ENCODE results near the gene TMEM238. TPM values are rescaled to one million over a fixed set of nuclear protein-coding genes. Genes with fewer than 3 reads are reported as not detected.
A peak's percentile ranks its signal among the peaks of the same experiment; 100 is the strongest.

TMEM238 gene
- total and polyA plus RNA-seq, 4 experiments from 2014 or later = 2.4 to 9.9 (median 9.6) TPM; not detected in 1

- Histone ChIP-seq H3K4me3 (ENCODE audit: low read length in 2 of 2) (no peak overlapping the region), H3K27me3 (ENCODE audit: insufficient read depth, low read length) (peaks cover 23% of the 10 kb centered on the region), H3K4me1 (ENCODE audit: insufficient read depth, low read length) (peaks cover 7% of the 10 kb centered on the region), H3K27ac (ENCODE audit: low read depth, low read length) (no peak overlapping the region), H3K9me3 (ENCODE audit: control insufficient read depth in 1 of 2, low read length in 2 of 2) (no peaks in the 10 kb centered on the region), H3K36me3 (ENCODE audit: insufficient read depth, low read length) (no peaks in the 10 kb centered on the region)
- Mint-ChIP-seq H3K4me1 (peaks cover 6 to 13% (median 9%) of the 10 kb centered on the region in 4 donors), H3K36me3 (no peaks in the 10 kb centered on the region), H3K27me3 (peaks cover 28 to 33% of the 10 kb centered on the region in 2 donors), H3K9me3 (peaks cover 0 to 4% (median 0%) of the 10 kb centered on the region in 8 donors), H3K27ac (no peak overlapping the region), H3K4me3 (no peak overlapping the region)
- ChIA-PET CTCF (ENCODE audit: partially characterized antibody) (no interaction called here), POLR2A (ENCODE audit: partially characterized antibody) (interaction anchor here (2.5 kb wide), 1 partner anchor 34 kb away, joined by 8 read pairs; the partner anchor contains the start of gene KMT5C)
- no peak for DNase-seq
- intact Hi-C loops (cut with micrococcal nuclease) = no loop called here
Observed at GRCh38 chr19:55372316-55373081, 11.6 kb downstream of the TMEM238 start.

- H3K4me3 ChIP-seq (ENCODE audit: low read length in 2 of 2) = no peak within 1 kb of the TSS
- peaks cover 23% of the 10 kb centered on the region for H3K27me3 ChIP-seq (ENCODE audit: insufficient read depth, low read length)
- intact Hi-C loops (cut with micrococcal nuclease) = no loop called here
- Mint-ChIP-seq H3K27me3 (peaks cover 29 to 37% of the 10 kb centered on the region in 2 donors), H3K36me3 (no peaks in the 10 kb centered on the region), H3K27ac (peak within 1 kb of the TSS in 2 of 7 donors; percentile 9 to 57), H3K4me3 (peak within 1 kb of the TSS; percentile 60 to 85 (median 75)), H3K4me1 (peaks cover 6 to 13% (median 9%) of the 10 kb centered on the region in 4 donors), H3K9me3 (peaks cover 0 to 4% (median 0%) of the 10 kb centered on the region in 8 donors)
- peaks cover 7% of the 10 kb centered on the region for H3K4me1 ChIP-seq (ENCODE audit: insufficient read depth, low read length)
- H3K9me3 ChIP-seq (ENCODE audit: control insufficient read depth in 1 of 2, low read length in 2 of 2) = no peaks in the 10 kb centered on the region
- DNase-seq = no peak
- ChIA-PET CTCF (ENCODE audit: partially characterized antibody) (no interaction called here), POLR2A (ENCODE audit: partially characterized antibody) (interaction anchor here (1.8 kb wide), 1 partner anchor 13 kb away, joined by 5 read pairs; the partner anchor contains the start of gene TMEM238)
- no peak within 1 kb of the TSS for H3K27ac ChIP-seq (ENCODE audit: low read depth, low read length)
- H3K36me3 ChIP-seq (ENCODE audit: insufficient read depth, low read length) = no peaks in the 10 kb centered on the region
Observed at GRCh38 chr19:55370305-55370988, 13.6 kb downstream of the TMEM238 start, which contains the start of gene IL11. Gene IL11, minus strand, starts transcription at chr19:55370463. Its CDS starts 153 bp downstream, at chr19:55370310.

GRCh38 chr19:55369653-55370304 lies 14.3 kb downstream of the TMEM238 start:
- H3K9me3 Mint-ChIP-seq = peaks cover 0 to 4% (median 0%) of the 10 kb centered on the region in 8 donors
- CTCF ChIA-PET (ENCODE audit: partially characterized antibody) = no interaction called here
- no peaks in the 10 kb centered on the region for H3K36me3 Mint-ChIP-seq
- H3K27ac Mint-ChIP-seq = peak overlapping the region in 1 of 7 donors; percentile 57
- POLR2A ChIA-PET (ENCODE audit: partially characterized antibody) = interaction anchor here (1.8 kb wide), 1 partner anchor 14 kb away, joined by 5 read pairs; the partner anchor contains the start of gene TMEM238
- H3K9me3 ChIP-seq (ENCODE audit: control insufficient read depth in 1 of 2, low read length in 2 of 2) = no peaks in the 10 kb centered on the region
- peaks cover 29 to 37% of the 10 kb centered on the region in 2 donors for H3K27me3 Mint-ChIP-seq
- H3K4me3 Mint-ChIP-seq = peak overlapping the region; percentile 60 to 85 (median 75)
- peak in 2 of 5 donors; percentile 26 to 32 for DNase-seq
- H3K36me3 ChIP-seq (ENCODE audit: insufficient read depth, low read length) = no peaks in the 10 kb centered on the region
- H3K27me3 ChIP-seq (ENCODE audit: insufficient read depth, low read length) = peaks cover 23% of the 10 kb centered on the region
- peaks cover 7% of the 10 kb centered on the region for H3K4me1 ChIP-seq (ENCODE audit: insufficient read depth, low read length)
- no peak overlapping the region for H3K27ac ChIP-seq (ENCODE audit: low read depth, low read length)
- intact Hi-C loops (cut with micrococcal nuclease) = no loop called here
- H3K4me3 ChIP-seq (ENCODE audit: low read length in 2 of 2) = no peak overlapping the region
- H3K4me1 Mint-ChIP-seq = peaks cover 6 to 13% (median 9%) of the 10 kb centered on the region in 4 donors

GRCh38 chr19:55368701-55369563 lies 15.2 kb downstream of the TMEM238 start:
- no peaks in the 10 kb centered on the region for H3K36me3 Mint-ChIP-seq
- no peaks in the 10 kb centered on the region for H3K9me3 ChIP-seq (ENCODE audit: control insufficient read depth in 1 of 2, low read length in 2 of 2)
- no peak overlapping the region for H3K4me3 ChIP-seq (ENCODE audit: low read length in 2 of 2)
- peaks cover 7% of the 10 kb centered on the region for H3K4me1 ChIP-seq (ENCODE audit: insufficient read depth, low read length)
- ChIA-PET POLR2A (ENCODE audit: partially characterized antibody) (interaction anchor here (1.1 to 1.8 kb wide), 2 partner anchors 15 kb away, joined by 4 to 5 read pairs; partner anchors contain the start of gene TMEM238), CTCF (ENCODE audit: partially characterized antibody) (no interaction called here)
- no peak overlapping the region for H3K27ac ChIP-seq (ENCODE audit: low read depth, low read length)
- no peak overlapping the region for H3K27ac Mint-ChIP-seq
- peaks cover 28 to 37% of the 10 kb centered on the region in 2 donors for H3K27me3 Mint-ChIP-seq
- H3K4me3 Mint-ChIP-seq = peak overlapping the region in 1 of 8 donors; percentile 31
- DNase-seq = no peak
- H3K27me3 ChIP-seq (ENCODE audit: insufficient read depth, low read length) = peaks cover 23% of the 10 kb centered on the region
- H3K4me1 Mint-ChIP-seq = peaks cover 6 to 13% (median 9%) of the 10 kb centered on the region in 4 donors
- peaks cover 0 to 4% (median 0%) of the 10 kb centered on the region in 8 donors for H3K9me3 Mint-ChIP-seq
- intact Hi-C loops (cut with micrococcal nuclease) = no loop called here
- H3K36me3 ChIP-seq (ENCODE audit: insufficient read depth, low read length) = no peaks in the 10 kb centered on the region

- H3K27ac ChIP-seq (ENCODE audit: low read depth, low read length) = no peak overlapping the region
- intact Hi-C loops (cut with micrococcal nuclease) = no loop called here
- Mint-ChIP-seq H3K4me1 (peaks cover 4 to 8% (median 6%) of the 10 kb centered on the region in 4 donors), H3K27me3 (peaks cover 25 to 32% of the 10 kb centered on the region in 2 donors), H3K27ac (no peak overlapping the region), H3K4me3 (peak overlapping the region in 1 of 8 donors; percentile 26), H3K9me3 (peaks cover 0 to 4% (median 0%) of the 10 kb centered on the region in 8 donors), H3K36me3 (no peaks in the 10 kb centered on the region)
- ChIA-PET POLR2A (ENCODE audit: partially characterized antibody) (interaction anchor here (1.1 kb wide), 1 partner anchor 16 kb away, joined by 4 read pairs; the partner anchor contains the start of gene TMEM238), CTCF (ENCODE audit: partially characterized antibody) (no interaction called here)
- no peaks in the 10 kb centered on the region for H3K36me3 ChIP-seq (ENCODE audit: insufficient read depth, low read length)
- H3K9me3 ChIP-seq (ENCODE audit: control insufficient read depth in 1 of 2, low read length in 2 of 2) = no peaks in the 10 kb centered on the region
- H3K27me3 ChIP-seq (ENCODE audit: insufficient read depth, low read length) = peaks cover 23% of the 10 kb centered on the region
- no peak overlapping the region for H3K4me3 ChIP-seq (ENCODE audit: low read length in 2 of 2)
- no peak for DNase-seq
- H3K4me1 ChIP-seq (ENCODE audit: insufficient read depth, low read length) = peaks cover 7% of the 10 kb centered on the region
Observed at GRCh38 chr19:55368106-55368505, 16.0 kb downstream of the TMEM238 start.

- peaks cover 19% of the 10 kb centered on the region for H3K27me3 ChIP-seq (ENCODE audit: insufficient read depth, low read length)
- H3K4me3 ChIP-seq (ENCODE audit: low read length in 2 of 2) = no peak overlapping the region
- intact Hi-C loops (cut with micrococcal nuclease) = no loop called here
- peaks cover 7% of the 10 kb centered on the region for H3K4me1 ChIP-seq (ENCODE audit: insufficient read depth, low read length)
- CTCF ChIA-PET (ENCODE audit: partially characterized antibody) = no interaction called here
- Mint-ChIP-seq H3K4me3 (peak overlapping the region in 2 of 8 donors; percentile 12 to 21), H3K4me1 (peaks cover 4 to 5% (median 5%) of the 10 kb centered on the region in 4 donors), H3K36me3 (no peaks in the 10 kb centered on the region), H3K27ac (no peak overlapping the region), H3K27me3 (peaks cover 19 to 27% of the 10 kb centered on the region in 2 donors), H3K9me3 (peaks cover 0 to 4% (median 0%) of the 10 kb centered on the region in 8 donors)
- H3K9me3 ChIP-seq (ENCODE audit: control insufficient read depth in 1 of 2, low read length in 2 of 2) = no peaks in the 10 kb centered on the region
- DNase-seq = no peak
- no peaks in the 10 kb centered on the region for H3K36me3 ChIP-seq (ENCODE audit: insufficient read depth, low read length)
- H3K27ac ChIP-seq (ENCODE audit: low read depth, low read length) = no peak overlapping the region
- POLR2A ChIA-PET (ENCODE audit: partially characterized antibody) = interaction anchor here (0.9 kb wide), 1 partner anchor 49 kb away, joined by 3 read pairs; no protein-coding TSS in a partner anchor
Observed at GRCh38 chr19:55366790-55367189, 17.3 kb downstream of the TMEM238 start.

Data from CD4-positive, alpha-beta memory T cell (primary cell).